NAMALWA (cell line): ENCODE results near the gene KCNIP1.

Experiments used
- DNase-seq: peaks from one replicate; pipeline ENCODE4 v3.0.0-alpha.2; 2015; ENCODE audit warnings: low spot score

Gene KCNIP1

DNA sequence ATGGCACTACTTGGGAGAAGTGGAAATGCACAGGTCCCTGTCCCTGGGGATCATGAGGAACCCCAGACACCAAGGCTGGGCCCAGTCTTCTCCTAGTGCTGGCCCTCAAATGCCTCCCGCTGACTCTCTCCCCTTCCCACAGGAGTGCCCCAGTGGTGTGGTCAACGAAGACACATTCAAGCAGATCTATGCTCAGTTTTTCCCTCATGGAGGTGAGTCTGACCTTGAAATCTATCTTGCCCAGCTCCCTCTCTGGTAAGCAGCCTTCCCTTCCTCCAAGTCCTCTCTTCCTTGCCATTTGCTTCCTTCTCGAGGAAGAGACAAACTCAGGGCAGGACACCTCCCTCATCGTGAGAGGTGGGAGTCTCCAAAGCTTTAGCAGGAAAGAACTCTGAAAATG, 216.4 kb downstream of the KCNIP1 start:
- DNase-seq = no peak

DNA sequence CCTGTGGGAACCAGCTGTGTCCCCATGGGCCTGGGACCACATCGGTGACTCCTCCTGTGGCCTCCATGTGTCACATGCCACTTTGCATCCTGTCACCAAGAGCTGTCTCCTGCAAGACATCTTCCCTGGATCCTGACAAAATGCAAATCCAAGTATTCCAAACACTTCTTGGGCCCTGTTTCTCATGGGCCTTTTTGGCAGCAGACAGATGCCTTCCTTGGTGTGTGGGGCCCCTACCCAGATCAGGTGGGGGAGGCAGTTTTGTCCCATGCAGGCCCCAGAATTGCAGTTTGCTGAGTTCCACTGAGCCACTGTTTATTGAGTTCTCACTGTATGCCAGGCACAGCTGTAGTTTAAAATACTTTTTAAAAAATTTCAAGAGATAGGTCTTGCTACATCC, 217.2 kb downstream of the KCNIP1 start:
- no peak for DNase-seq

DNA sequence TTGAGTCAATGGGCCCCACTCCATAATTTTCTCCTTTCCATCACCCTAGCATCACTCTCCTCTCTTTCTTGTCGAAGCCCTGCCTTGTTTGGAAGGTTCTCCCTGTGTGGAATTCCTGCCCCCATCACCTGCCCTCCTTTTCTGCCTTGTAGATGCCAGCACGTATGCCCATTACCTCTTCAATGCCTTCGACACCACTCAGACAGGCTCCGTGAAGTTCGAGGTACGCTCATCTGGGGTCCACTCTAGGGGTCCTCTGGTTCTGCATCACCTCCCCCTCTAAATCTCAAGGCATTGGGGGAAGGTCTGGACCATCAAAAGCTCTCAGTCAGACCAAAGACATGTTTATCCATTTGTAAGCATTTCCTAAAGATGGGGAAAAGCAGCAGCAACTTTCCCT, 217.9 kb downstream of the KCNIP1 start:
- DNase-seq = no peak

DNA sequence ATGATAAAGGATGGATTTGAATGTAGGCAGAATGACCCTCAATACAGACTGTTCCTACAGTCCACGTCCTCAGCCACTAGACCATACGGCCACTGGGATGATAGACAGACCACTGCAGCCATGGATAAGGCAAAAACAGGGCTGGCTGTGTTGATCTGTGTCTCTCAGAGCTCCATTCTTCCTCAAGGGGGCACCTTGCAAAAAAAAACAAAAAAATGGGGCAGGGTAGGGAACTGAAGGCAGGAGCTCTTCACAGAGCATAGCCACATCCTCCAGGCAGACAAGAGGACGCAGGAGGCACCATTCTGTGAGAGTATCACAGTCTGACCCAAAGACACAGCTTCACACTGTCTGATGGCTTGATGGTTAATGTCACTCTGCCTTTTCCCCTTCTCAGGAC, 218.5 kb downstream of the KCNIP1 start:
- no peak for DNase-seq

DNA sequence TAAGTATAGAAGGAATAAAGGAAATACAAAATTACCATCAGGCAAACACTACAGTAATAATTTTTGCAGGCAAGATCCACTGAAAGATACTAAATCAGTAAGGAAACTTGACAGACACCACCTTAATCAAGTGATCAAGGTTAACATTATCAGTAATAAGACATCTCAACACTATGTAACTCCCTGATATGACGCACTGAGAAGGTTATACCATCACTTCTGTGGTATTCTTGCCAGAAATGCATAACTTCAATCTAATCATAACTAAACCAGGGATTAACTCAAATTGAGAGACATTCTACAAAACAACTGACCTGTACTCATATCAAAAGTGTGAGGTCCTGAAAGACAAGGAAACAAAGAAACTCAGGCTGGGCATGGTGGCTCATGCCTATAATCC, 227.2 kb downstream of the KCNIP1 start:
- no peak for DNase-seq

DNA sequence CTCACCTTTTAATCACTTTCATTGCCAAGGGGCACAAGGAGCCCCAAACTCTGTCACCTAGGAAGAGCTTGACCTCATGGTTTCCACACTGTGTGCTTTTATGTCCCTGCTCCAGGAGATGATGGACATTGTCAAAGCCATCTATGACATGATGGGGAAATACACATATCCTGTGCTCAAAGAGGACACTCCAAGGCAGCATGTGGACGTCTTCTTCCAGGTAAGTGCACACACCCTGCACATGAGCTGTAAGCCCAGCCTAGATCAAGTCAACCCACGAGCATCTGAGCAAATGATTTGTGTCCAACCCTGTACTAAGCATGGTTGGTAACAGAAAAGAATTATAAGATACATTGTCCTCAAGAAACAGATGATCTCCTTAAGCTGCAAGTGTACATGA, 228.9 kb downstream of the KCNIP1 start:
- DNase-seq = no peak

DNA sequence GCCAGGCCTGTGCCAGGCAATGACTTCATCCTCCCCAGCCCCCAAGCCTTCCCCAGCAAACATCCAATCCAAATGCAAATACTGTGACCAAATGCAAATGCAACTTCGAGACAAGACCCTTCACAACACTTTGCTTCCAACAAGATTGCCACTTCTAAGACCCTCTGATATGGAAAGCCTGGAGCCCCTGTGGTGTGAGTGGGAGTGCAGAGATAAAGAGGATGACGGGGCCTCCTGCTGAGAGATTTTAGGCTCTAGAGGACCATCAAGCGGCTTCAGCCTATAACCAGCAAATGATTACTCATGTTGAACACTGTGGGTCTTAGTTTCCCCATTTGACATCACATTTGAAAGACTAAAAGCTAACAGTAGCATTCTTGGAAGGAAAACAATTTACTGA, 233.1 kb downstream of the KCNIP1 start:
- no peak for DNase-seq

DNA sequence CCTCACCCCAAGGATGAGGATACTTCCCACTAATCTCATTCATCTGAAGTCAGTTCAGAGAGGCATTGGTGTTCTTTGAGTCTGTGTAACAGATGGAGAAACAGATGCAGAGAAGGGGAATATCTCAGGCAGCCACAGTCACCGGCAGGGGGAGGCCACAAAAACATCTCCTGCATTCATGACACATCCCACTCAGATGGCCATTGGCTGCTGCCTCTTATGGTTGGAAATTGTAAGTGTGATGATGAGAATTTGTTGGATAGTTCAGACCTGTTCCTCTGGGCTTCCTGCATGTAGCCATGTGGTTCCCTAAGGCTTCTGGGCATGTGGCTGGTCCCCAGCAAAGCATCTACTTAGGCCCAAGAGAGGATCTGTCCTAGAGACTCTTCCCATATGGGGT, 233.8 kb downstream of the KCNIP1 start:
- no peak for DNase-seq

DNA sequence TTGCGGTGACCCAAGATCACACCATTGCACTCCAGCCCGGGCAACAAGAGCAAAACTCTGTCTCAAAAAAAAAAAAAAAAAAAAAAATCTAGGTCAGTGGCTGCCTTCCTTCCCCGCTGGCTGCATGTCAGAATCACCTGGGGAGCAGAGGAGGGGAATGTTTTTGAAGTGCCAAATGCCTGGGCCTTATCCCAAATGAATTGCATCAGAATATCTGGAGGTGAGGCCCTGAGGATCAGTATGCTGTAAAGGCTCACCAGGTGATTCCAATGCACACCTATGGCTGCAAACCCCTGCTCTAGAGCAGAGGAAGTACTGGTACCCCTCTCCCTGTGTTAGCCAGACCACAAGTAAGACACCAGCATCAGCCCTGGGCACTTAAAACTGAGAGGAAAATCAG, 235.0 kb downstream of the KCNIP1 start:
- DNase-seq = no peak

DNA sequence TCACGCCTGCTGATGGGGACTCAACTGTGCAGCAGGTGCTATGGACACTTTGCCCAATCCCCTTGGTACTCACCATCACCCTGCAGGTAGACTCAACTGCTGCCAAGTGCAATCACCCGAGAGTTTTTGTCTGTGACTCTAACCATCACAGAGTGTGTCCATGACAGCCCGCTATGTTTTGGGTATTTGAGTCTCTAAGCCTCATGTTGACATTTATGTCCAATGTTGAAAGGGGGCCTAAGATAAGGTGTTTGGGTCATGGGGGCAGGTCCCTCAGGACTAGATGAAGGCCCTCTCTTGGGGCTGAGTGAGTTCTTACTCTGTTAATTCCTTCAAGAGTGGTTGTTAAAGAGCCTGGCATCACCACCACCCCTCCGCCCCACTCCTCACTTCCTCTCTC, 235.6 kb downstream of the KCNIP1 start:
- no peak for DNase-seq

DNA sequence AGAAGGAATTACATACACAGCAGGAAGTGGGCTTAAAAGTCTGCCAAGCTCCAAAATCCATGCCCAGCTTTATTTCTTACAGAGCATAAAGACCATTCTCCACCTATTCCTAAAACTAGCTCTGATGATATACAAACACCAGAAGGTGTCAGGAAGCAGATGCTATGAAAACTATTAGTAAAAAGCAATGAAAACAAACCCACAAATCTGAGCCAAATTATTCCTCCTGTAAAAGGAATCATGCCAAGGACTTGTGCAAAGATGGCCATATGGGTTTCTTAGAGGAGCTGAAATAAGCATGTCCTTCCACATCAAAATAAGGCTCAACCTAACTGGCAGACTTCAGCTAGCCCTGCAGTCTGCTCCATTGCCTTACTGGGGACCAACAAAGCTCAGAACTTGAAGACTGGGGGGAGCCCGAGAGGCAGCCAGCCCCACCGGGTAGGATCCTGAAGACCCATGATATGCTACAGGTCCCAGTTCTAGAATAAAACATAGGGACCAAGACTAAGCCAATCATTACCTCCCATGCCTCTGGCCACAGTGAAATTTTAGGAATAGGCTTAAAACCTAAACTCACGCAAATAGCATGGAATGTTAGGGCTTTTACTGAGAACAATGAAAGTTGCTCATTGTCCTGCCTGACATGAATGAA, 236.9 kb downstream of the KCNIP1 start:
- no peak for DNase-seq

DNA sequence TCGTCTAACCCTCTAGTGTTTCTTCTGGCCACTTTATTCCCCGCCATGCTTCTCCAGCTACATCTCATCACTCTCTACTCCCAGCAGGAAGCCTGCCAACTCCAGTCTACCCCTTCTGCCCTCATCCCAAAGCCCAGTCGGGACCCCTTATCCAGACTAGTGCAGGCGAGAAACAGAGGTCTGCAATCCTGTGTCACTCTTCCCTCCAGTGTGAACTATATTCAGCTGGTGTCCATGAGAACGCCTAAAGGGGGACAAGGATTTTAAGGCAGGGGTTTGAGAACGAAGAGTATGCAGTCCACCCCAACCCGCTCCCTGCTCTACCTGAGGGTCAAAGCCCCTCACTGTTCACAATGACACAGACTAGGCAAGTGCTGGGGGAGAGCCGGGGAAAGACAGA, 238.0 kb downstream of the KCNIP1 start:
- no peak for DNase-seq

DNA sequence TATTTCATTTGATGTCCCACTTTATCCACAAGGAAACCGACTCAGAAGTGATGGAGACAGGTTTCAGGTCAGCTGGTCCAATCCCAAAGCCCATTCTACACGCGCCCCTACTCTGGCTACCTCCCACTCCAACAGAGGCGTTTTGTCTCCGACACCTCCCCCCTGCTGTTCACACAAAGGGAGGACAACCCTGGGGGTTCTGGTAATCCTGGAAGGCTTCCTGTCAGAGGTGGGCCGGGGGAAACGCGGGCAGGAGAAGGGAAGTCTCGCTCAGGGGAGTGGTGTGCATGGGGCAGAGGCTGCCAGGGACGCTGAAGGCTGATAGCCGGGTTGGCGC, 240.0 kb downstream of the KCNIP1 start:
- DNase-seq = no peak

DNA sequence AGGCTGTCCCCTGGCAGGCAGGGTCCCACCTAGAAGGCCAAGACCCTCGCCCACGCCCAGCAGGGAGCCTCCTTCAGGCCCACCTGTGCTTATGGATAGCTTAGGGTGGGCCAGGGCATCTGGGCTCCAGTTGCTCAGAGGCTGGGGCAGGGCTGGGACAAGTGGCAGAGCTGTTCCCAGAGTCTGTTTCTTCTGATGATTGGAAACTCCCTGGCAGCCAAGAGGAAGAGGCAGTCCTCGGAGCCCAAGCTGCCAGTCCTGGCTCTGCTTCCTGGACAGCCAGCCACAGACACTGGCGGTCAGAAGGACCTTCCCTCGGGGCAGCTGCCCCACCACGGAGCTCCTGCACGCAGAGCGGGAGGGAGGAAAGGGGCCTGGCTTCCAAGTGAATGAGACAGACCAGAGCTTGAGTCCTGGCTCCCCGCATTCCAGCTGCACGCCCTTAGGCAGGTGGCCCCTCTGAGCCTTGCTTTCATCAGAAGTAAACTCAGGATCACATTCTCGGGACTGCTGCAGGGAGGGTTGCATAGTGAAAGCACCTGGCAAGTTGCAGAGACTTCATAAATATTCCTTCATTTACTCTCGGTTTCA, 241.8 kb downstream of the KCNIP1 start:
- no peak for DNase-seq

DNA sequence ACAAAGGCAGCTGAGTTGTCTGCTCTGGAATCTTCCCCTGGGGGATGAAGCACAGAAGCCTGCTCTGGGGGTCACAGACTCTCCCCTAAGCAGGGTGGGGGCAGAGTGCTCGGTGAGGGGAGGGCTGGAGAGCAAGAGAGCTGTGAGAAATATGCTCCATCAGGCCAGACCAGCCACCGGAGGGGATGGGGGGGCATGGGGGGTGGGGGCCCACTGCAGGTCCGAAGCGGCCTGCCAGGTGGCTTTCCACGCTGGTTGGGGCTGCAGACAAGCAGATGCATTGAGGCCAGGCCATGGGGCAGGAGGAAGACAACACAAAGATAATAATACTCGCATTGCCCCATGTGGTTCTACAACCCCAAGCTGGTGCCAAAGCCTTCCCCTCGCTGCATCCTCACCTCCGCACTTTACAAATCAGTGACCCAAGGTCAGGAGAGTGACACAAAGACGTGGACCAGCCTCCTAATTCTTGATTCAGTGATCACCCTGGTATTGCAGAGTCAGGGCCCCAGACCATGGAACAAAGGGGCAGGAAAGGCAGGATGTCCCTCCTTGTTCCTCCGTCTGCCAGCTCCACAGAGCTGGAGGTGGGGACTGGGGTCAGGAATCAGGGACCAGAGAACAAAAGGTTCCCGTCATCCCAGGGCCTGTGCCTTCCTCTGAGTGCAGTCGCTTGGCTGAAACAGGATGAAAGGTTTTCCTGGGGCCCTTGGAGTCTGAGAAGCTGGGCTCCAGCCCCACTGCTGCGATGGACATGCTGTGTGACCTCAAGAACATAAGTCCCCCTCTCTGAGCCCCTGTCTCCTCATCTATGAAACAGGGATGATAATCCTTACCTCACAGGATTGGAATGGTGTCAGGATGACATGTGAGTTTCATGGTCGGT, 242.5 kb downstream of the KCNIP1 start:
- DNase-seq = no peak

DNA sequence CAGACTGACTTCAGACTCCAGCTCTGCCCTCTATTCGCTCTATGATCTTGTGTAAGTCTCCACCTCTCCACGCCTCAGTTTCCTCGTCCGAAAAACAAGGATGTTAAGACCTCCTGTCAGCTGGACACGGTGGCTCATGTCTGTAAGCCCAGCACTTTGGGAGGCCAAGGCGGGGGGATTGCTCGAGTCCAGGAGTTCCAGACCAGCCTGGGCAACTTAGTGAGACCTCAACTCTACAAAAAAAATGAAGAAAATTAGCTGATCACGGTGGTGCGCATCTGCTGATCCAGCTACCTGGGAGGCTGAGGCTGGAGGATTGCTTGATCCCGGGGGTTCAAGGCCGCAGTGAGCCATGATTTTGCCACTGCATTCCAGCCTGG, 243.1 kb downstream of the KCNIP1 start:
- DNase-seq = no peak

DNA sequence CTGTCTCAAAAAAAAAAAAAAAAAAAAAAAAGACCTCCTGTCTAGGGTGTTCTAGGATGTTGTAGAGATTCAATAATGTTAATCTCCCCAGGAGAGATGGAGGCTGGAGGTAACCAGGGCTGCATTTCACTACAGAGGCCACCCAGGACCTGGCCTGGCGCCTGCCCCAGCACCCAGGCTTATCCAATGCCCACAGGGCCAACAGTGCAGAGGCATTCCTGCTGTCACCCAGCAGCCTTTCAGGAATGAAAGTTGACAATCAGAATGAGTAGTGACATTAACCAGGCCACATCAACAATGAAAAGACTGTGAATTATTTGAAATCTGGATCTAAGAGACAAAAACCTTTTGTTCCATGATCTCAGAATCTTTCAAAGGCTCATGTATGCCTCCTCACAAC, 243.5 kb downstream of the KCNIP1 start:
- DNase-seq = no peak

DNA sequence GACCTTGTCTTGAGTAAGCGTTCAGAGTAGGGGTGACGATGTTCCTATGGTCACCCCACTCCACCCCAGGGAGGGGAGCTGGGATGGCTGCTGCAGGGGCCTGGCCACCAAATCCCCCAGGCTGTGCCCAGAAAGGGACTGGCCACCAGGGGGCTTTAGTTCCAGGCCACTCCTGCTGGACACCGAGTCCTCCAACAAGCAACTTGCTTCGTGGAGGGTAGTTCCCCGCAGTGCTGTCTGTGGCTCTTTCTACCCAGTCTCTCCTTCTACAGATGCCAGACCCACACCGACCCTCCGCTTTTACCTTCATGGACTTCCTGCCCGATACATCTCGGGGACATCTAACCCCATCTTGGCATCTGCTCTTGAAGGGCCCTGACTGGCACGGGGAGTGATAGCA, 244.0 kb downstream of the KCNIP1 start:
- DNase-seq = no peak

DNA sequence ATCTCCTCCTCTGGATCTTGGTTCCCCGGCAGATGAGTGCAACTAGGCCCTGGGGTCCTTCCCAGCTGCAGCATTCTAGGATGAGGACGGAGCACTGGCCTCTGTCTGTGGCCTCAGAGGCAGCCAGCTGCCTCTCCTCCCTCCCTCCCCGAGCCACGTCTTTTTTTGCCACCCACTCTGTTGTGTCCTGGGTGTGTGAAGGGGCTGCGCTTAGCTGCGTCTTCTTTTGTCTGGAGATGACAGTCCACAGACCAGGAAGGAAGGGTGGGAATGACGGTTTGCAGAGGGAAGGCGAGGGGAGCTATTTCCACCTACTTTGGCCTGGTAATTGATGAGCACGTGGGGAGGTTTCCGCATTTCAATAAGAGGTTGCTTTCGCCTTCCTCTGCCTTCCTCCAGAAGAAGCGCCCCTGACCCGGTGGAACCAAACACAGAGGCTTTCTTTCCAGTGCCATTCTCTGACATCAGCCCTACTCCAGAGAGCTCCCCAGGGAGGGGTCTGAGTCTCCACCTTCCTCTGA, 245.2 kb downstream of the KCNIP1 start:
- DNase-seq = no peak

DNA sequence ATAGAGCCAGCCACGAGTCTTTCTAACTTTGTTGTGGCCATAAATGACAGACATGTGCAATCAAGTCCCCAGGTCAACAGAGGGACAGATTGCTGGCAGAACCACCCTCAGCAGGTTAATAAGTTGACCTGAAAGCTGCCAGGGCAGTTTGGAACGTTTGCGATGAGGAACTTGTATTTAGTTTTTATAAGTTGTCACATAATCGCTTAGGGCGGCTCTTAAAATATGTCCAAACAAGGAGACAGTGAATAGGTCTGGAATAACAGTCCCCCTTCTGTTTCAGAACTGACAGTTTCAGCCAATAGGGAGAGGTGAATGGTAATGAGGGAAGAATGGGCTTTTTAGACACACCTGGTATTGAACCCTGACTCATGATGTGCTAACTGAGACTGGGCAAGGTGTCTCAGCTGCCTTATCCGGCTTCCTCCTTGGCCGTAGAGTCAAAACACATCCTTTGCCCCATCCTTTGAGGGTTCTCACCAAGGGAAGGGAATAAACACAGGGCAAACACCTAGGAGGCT, 246.2 kb downstream of the KCNIP1 start:
- DNase-seq = no peak

DNA sequence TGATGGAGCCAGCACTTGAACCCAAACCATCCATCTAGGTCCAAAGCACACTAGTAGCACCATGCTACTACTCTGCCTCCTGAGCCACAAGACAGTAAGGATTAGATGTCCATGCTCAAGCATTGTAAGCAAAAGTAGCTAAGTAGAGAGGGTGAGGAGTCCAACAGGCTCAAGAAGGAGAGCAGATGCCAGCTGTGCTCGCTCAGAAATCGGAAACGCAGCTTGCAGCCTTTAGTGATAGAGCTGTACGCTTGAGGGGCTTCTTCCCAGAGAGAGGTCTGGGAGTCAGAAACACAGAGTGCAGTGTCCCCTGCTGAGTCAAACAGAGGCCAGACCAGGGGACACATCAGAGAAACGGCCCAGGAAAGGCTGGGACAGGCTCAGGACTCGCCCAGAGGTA, 247.0 kb downstream of the KCNIP1 start:
- DNase-seq = no peak

DNA sequence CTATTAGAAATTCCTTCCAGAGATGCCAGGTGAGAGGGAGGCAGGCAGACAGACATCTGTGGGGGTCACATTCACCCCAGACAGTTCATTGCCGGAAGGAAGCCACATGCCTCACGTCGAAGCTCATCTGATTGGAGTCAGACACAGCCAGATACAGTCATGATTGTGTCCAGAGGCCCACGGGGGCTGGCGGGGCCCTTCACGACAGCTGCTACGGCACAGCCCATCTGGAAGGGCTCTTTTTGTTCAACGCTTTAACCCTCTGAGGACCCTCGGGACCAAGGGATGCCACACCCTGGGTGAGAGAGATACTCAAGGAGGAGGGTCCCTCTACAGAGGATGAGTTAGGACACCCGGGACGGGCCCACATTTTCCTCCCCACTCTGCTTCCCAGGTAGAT, 247.8 kb downstream of the KCNIP1 start:
- no peak for DNase-seq
